GM21381 (cell line): ENCODE results near the gene C1QTNF1.

ENCODE experiments used
- ATAC-seq: cut with Tn5 transposase; IDR thresholded peaks from one replicate; pipeline ENCODE4 v1.9.1; 2021; ENCODE audit warnings: mild to moderate bottlenecking, moderate library complexity; ENCODE audit not compliant: unreplicated experiment

Gene C1QTNF1, protein sequence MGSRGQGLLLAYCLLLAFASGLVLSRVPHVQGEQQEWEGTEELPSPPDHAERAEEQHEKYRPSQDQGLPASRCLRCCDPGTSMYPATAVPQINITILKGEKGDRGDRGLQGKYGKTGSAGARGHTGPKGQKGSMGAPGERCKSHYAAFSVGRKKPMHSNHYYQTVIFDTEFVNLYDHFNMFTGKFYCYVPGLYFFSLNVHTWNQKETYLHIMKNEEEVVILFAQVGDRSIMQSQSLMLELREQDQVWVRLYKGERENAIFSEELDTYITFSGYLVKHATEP

GRCh38 chr17:79023886-79024771 is at the start of gene C1QTNF1:
C1QTNF1 (plus strand) TSS chr17:79024169; CDS start chr17:79043969, 19,800 bp downstream.
- no peak for ATAC-seq

GRCh38 chr17:78974635-78975591 is 49.1 kb upstream of the C1QTNF1 start:
- no peak for ATAC-seq

GRCh38 chr17:78976907-78977680 is 46.9 kb upstream of the C1QTNF1 start:
- no peak for ATAC-seq

DNA sequence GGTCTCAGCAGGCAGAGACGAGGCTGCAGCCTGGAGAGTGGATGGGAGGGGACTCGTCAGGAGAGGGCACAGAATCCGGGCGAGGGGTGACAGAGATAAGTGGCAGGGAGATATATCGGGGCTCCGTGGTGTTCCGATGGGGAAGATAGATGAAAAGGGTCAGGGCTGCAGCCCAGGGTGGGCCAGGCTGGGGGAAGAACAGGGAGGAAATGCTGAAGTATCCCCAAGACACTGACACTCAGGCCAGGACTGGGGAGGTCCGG is 46.4 kb upstream of the C1QTNF1 start:
- no peak for ATAC-seq

DNA sequence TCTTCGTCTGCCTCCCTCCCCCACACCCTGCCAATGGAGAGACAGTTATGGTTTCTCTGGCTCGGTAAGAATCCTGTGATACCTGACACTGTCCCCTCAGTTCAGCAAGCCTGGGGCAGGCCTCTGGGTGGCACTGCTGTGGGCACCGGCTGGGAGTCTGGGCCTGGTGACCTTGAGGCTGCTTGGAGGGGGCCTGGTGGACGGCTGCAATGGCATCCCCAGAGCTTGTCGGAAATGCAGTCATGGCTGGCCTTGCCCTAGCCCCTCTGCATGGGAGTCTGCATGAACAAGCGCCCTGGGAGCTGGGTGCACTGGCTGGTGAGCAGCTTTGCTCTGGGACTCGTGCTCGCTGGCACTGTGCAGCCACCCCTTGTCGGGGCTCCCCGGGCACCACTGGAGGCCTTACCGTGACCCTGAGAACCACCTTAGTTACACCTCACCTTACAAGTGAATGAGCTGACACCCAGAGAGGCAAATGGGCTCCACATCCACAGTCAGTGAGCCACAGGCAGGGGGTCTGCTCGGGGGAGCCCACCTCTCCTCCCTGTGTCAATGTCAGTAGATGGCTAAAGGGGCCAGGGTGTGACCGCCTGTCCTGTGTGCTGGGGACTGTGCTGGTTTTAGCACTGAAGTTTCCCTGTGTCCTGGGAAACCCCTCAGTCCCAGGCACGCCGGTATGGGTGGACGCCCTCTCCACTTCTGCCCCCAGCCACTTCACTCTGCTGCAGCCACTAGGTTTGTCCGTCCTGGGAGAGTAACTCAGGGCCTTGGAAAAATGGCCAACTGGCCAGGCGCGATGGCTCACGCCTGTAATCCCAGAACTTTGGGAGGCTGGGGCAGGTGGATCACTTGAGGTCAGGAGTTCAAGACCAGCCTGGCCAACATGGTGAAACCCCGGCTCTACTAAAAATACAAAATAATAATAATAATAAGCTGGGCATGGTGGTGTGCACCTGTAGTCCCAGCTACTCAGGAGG is 45.7 kb upstream of the C1QTNF1 start:
- ATAC-seq = no peak

GRCh38 chr17:78979780-78980623 is 44.0 kb upstream of the C1QTNF1 start, which contains the start of gene LGALS3BP:
LGALS3BP (minus strand) TSS chr17:78979923; CDS start chr17:78977191, 2,732 bp downstream.
- no peak for ATAC-seq

GRCh38 chr17:78980624-78980972 is 43.4 kb upstream of the C1QTNF1 start:
- no peak for ATAC-seq

DNA sequence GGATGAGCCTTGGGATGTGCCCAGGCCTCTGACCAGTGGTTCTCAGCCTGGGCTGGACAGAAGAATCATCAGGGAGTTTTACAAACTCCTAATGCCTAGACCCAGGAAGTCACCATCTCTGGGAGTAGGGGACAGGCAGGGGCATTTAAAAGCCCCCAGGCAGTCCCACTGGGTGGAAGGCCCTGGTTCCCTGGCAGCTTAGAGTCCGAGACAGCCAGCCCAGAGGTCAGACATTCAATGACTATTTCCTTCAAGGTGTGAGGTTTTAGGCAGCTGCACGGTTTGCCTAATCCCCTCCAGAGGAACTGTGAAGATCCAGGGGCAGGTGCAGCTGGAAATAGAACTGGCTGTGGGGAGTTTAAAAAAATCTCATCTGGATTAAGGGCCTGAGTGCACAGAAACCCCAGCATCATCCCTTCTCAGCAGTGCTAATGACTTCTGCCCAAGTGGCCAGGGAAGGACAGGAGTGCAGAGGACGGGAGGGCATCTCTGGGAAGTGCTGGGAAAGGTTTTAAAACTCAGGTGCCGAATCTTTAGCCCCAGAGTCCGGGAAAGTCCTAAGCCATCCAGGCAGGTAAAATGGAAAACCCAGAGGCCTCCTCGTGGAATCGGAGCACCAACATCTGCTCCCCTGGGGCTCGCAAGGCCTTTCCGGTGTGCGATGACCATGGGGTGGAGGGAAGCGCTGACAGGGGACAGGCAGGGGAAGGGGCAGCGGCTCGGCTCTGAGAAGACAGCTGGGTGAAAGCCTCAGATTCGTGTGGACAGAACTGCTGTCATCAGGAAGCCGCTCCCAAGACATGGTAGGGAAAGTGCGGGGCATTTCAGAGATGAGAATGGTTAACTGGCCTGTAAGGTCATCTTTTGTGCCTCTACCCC is 42.7 kb upstream of the C1QTNF1 start:
- no peak for ATAC-seq

GRCh38 chr17:78985395-78985794 is 38.6 kb upstream of the C1QTNF1 start:
- no peak for ATAC-seq

- no peak for ATAC-seq
These were observed 37.8 kb upstream of the C1QTNF1 start for GRCh38 chr17:78986048-78986648.

DNA sequence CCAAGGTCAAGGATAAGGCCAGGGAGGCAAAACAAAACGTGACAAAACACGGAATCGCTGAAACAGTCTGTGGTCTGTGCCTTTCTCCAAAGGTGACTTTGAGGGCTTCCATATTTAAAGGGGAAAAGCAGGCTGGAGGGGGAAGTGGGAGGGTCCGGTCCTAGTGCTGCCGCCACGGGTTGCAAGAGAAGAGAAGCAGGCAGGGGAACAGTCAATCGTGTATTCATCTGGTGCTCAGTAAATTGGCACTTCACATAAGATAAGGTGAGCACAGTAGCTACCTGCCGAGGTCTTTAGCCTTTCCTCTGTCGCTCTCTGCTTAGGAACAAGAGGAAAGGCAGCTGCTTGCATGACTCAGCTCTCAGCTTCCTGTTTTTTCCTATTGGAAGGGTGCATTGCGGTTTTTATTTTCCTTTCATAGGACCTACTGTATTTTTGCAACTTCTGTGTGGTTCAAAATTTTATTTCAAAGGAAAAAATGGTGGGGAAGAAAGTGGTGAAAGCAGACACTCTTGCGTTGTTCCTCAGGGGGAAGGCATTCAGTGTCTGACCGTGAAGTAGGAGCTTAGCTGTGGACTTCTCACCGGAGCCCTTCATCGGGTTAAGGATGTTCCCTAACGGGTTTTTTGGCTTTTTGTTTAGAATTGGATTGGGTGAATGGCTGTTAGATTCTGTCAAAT is 37.2 kb upstream of the C1QTNF1 start:
- no peak for ATAC-seq

DNA sequence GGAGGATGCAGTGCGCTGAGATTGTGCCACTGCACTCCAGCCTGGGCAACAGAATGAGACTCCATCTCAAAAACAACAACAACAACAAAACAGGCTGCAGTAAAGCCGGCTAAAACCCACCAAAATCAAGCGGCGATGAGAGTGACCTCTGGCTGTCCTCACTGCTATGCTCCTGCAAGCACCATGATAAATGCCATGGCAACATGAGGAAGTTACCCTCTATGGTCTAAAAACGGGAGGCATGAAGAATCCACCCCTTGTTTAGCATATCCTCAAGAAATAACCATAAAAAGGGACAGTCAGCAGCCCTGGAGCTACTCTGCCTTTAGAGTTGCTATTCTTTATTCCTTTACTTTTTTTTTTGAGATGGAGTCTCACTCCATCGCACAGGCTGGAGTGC is 35.8 kb upstream of the C1QTNF1 start:
- no peak for ATAC-seq

- no peak for ATAC-seq
These were observed 33.5 kb upstream of the C1QTNF1 start for GRCh38 chr17:78990349-78991016.

- no peak for ATAC-seq
These were observed 32.8 kb upstream of the C1QTNF1 start for GRCh38 chr17:78991017-78991738.

DNA sequence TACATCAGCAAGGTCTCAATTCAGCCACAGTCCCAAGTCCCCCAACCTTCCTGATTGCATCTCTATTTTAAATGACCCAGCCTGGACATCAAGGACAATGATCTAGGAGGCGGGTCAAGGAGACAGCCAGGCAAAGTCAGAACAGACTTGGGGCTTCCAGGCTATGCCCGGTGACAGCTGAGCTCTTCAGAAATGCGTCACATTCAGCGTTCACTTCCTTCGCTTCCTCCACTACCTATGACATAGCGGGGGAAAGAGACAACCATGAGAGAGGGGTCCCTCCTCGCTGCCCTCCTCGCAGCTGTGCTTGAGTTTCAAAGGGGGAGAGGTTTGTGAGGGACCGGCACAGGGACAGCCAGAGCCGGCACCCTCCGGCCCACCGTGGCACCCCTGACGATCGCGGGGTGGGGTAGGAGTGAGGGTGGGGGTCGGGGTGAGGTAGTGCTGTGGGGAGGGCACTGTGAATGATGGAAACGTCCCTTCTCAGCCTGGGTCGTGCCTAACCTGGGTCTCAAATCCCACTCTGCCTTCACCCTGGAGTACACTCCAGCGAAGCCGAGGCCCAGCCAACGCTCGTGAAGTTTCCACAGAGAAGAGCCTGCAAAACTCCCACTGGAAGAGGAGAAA is 31.9 kb upstream of the C1QTNF1 start:
- ATAC-seq = no peak
